Measurements from ENCODE around the gene GPS1. TPM values are rescaled to one million over a fixed set of nuclear protein-coding genes. Genes with fewer than 3 reads are reported as not detected.

The GPS1 gene
- 100 to 1,000 TPM in 4 of 6 donors, 10 to 100 TPM in 2; 55.2 to 147 (median 108) TPM for total RNA-seq

GRCh38 chr17:82051776-82052637 is at the start of gene GPS1, which contains the start of gene RFNG:
GPS1 (plus strand) TSS chr17:82051898; CDS start chr17:82051932, 34 bp downstream.
RFNG (minus strand) TSS chr17:82051811; CDS start chr17:82051766, 45 bp downstream.
- peaks cover 20 to 44% (median 26%) of the 10 kb centered on the region in 4 donors for H3K4me1 ChIP-seq

GRCh38 chr17:82003411-82004381 is 48.0 kb upstream of the GPS1 start:
- Histone ChIP-seq H3K4me3 (no peak overlapping the region), H3K27ac (no peak overlapping the region), H3K4me1 (peaks cover 0 to 16% (median 7%) of the 10 kb centered on the region in 4 donors), H3K9me3 (no peaks in the 10 kb centered on the region), H3K27me3 (no peaks in the 10 kb centered on the region), H3K36me3 (no peaks in the 10 kb centered on the region)
- DNase-seq (peak in 1 of 2 donors; percentile 88), ATAC-seq (ENCODE audit: low FRiP score in 2 of 2) (peak; percentile 1 to 83)
- WGBS, 2 donors, result 81 to 86% methylated on average over 28 to 33 of the region's 53 CpGs
- no peak for TF ChIP-seq POLR2A (IDR thresholded peaks at IDR 0.05)
- no peak for TF ChIP-seq CTCF (IDR thresholded peaks at IDR 0.05)
- no peak for TF ChIP-seq POLR2AphosphoS5 (IDR thresholded peaks at IDR 0.05)
- no peak for TF ChIP-seq EP300 (IDR thresholded peaks at IDR 0.05)

More at GRCh38 chr17:82051776-82052637, at the start of gene GPS1, which contains the start of gene RFNG:
- peak within 1 kb of the TSS; percentile 59 to 81 (median 67) for H3K27ac ChIP-seq
- 1% methylated on average over 33 of the region's 94 CpGs; no CpG with 5 or more reads in 1 of the 2 donors for WGBS, 2 donors
- DNase-seq (peak; percentile 75 to 98), ATAC-seq (ENCODE audit: low FRiP score in 2 of 2) (peak in 1 of 2 donors; percentile 73)
- H3K9me3 ChIP-seq, result no peaks in the 10 kb centered on the region
- peak within 1 kb of the TSS; percentile 51 to 99 (median 91) for H3K4me3 ChIP-seq
- H3K27me3 ChIP-seq, result no peaks in the 10 kb centered on the region
- TF ChIP-seq POLR2A (IDR thresholded peaks at IDR 0.05) (peak in 2 of 4 donors; percentile 15 to 60), POLR2AphosphoS5 (IDR thresholded peaks at IDR 0.05) (peak; percentile 34 to 53), EP300 (IDR thresholded peaks at IDR 0.05) (no peak)
- H3K36me3 ChIP-seq, result peaks cover 11 to 60% (median 46%) of the 10 kb centered on the region in 4 donors

GRCh38 chr17:82004517-82005455 is 46.9 kb upstream of the GPS1 start:
- Histone ChIP-seq H3K27me3 (no peaks in the 10 kb centered on the region), H3K4me1 (peaks cover 0 to 10% (median 6%) of the 10 kb centered on the region in 4 donors), H3K36me3 (peaks cover 0 to 5% (median 0%) of the 10 kb centered on the region in 4 donors), H3K9me3 (no peaks in the 10 kb centered on the region), H3K4me3 (no peak overlapping the region), H3K27ac (no peak overlapping the region)
- peak in 1 of 2 donors; percentile 74 for DNase-seq
- 93 to 94% methylated on average over 24 to 37 of the region's 41 CpGs for WGBS, 2 donors
- TF ChIP-seq POLR2AphosphoS5 (IDR thresholded peaks at IDR 0.05) (no peak), EP300 (IDR thresholded peaks at IDR 0.05) (no peak), CTCF (IDR thresholded peaks at IDR 0.05) (no peak), POLR2A (IDR thresholded peaks at IDR 0.05) (no peak)
- ATAC-seq (ENCODE audit: low FRiP score in 2 of 2), result no peak

DNA sequence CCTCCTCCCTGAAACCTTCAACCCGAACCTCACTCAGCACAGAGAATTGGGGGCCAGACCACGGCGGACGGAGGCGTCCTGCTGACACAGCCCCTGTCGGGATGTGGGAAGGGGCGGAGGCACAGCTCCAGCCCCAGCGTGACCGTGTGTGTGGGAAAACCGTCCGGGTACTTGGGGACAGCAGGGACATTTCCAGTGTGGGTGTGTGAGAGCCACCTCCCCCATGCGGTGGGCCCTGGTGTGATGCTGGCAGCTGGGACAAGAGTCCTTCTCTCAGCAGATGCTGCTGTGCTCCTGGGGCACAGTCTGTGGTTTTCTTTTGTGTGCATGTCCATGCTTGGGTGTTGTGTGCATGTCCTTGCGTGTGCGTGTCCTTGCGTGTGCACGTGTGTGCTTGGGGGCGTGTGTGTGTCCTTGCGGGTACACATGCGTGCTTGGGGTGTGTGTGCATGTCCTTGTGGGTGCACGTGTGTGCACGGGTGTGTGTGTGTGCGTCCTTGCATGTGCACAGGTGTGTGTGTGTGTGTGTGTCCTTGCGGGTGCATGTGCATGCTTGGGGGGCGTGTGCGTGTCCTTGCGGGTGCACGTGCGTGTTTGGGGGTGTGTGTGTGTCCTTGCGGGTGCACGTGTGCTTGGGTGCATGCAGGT is 45.9 kb upstream of the GPS1 start:
- H3K4me3 ChIP-seq, result no peak overlapping the region
- WGBS, 2 donors, result 85 to 92% methylated on average over 29 to 30 of the region's 30 CpGs
- TF ChIP-seq CTCF (IDR thresholded peaks at IDR 0.05) (no peak), POLR2AphosphoS5 (IDR thresholded peaks at IDR 0.05) (no peak), POLR2A (IDR thresholded peaks at IDR 0.05) (no peak), EP300 (IDR thresholded peaks at IDR 0.05) (no peak)
- H3K27me3 ChIP-seq, result no peaks in the 10 kb centered on the region
- ATAC-seq (ENCODE audit: low FRiP score in 2 of 2) (no peak), DNase-seq (peak in 1 of 2 donors; percentile 71)
- H3K4me1 ChIP-seq, result peaks cover 0 to 4% (median 0%) of the 10 kb centered on the region in 4 donors
- no peaks in the 10 kb centered on the region for H3K9me3 ChIP-seq
- peaks cover 0 to 5% (median 0%) of the 10 kb centered on the region in 4 donors for H3K36me3 ChIP-seq
- H3K27ac ChIP-seq, result no peak overlapping the region
